Left renal pelvis (tissue), 4 donors: ENCODE measurements around the gene RUBCN. TPM values are rescaled to one million over a fixed set of nuclear protein-coding genes. Genes with fewer than 3 reads are reported as not detected.
A peak's percentile ranks its signal among the peaks of the same experiment; 100 is the strongest.
"Not testable (repeated sequence)": the region's sequence is repeated elsewhere in the genome, so short reads cannot be mapped to it uniquely, and the experiment has no call there.

Source experiments
- DNase-seq, 4 donors: peaks; one replicate each; pipeline ENCODE4 v3.0.0-alpha.2; 2013; ENCODE audit warnings: low read depth in 4 of 4, low spot score in 3 of 4
- polyA plus RNA-seq, 4 donors: library from polyadenylated mRNA; unstranded; fragments of 120-200 nt; gene quantifications; one replicate each; pipeline ENCODE4 v1.2.1, GENCODE V29; 2013; ENCODE audit not compliant: insufficient read length in 4 of 4

Gene RUBCN
- polyA plus RNA-seq, 4 donors, result 11.3 to 16.0 (median 12.7) TPM

- not testable (repeated sequence) for DNase-seq
These were observed 75.4 kb downstream of the RUBCN start for GRCh38 chr3:197661234-197661834.

DNA sequence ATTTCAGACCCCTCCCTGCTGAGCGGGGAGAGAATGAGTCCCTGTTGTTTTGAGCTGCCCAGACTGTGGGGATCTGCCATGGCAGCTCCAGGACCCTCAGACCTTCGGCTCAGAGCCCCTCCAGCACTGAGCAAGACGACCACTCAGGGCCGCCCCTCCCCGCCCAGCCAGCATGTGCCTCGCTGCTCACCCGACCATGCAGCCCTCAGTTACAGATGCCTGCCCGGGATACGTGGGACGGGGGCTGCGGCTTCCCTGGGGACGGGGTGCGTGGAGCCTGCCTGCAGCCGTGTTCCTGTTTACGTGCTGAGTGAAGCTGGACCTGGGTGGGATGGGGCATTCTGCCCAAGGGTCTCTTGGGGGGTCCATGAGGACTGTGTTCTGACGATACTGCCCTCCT is 77.0 kb downstream of the RUBCN start:
- not testable (repeated sequence) for DNase-seq

GRCh38 chr3:197659144-197659543 is 77.6 kb downstream of the RUBCN start:
- not testable (repeated sequence) for DNase-seq

GRCh38 chr3:197658706-197659105 is 78.0 kb downstream of the RUBCN start:
- DNase-seq, result not testable (repeated sequence)

- DNase-seq, result not testable (repeated sequence)
These were observed 79.0 kb downstream of the RUBCN start for GRCh38 chr3:197657541-197658292.

DNA sequence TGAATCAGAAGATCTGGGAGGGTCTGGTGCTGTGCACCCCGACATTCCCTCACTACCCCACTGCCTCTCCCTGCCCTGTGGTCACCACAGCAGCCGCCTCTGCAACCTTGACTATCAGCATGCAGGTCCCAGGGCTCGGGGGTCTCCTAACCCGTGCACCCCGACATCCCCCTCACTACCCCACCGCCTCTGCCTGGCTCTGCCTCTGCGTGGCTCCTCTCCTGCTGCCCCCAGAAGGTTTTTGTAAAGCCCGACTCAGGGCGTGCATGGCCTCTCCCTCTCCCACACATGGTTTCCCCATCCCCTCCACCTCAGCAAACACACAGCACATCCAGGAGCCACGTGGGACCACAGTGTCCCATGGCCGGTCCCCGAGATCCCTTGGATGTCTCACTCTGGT is 79.7 kb downstream of the RUBCN start:
- DNase-seq, result not testable (repeated sequence)

DNA sequence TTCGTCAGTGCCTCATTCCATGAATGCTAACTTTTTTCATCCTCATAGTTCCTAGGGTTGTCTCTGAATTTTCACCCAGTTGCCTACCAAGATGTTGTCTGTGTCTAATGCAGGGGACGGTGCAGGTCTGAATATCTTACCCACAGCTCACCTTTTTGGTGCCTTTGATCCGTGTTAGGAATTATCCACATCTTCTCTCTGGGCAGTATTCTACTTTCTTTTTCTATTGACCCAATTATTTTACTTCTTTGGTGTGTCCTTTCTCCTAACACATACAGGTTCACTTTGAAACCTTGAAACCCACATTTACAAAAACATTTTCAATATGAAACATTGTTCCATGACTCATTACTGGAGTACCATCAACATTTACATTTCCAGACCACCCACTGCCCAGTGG is 80.6 kb downstream of the RUBCN start:
- not testable (repeated sequence) for DNase-seq

DNA sequence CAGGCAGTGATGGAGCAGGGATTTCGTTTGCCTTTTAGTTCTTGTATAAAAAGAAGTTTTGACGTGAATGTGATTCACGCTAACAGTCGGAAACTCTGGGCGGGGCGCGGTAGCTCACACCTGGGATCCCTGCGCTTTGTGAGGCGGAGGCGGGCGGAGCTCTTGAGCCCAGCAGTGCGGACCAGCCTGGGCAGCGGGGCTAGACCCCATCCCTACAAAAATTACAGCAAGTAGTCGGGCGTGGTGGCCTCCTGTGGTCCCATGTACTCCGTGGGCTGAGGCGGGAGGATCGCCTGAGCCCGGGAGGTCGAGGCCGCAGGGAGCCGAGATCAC is 81.7 kb downstream of the RUBCN start:
- not testable (repeated sequence) for DNase-seq

DNA sequence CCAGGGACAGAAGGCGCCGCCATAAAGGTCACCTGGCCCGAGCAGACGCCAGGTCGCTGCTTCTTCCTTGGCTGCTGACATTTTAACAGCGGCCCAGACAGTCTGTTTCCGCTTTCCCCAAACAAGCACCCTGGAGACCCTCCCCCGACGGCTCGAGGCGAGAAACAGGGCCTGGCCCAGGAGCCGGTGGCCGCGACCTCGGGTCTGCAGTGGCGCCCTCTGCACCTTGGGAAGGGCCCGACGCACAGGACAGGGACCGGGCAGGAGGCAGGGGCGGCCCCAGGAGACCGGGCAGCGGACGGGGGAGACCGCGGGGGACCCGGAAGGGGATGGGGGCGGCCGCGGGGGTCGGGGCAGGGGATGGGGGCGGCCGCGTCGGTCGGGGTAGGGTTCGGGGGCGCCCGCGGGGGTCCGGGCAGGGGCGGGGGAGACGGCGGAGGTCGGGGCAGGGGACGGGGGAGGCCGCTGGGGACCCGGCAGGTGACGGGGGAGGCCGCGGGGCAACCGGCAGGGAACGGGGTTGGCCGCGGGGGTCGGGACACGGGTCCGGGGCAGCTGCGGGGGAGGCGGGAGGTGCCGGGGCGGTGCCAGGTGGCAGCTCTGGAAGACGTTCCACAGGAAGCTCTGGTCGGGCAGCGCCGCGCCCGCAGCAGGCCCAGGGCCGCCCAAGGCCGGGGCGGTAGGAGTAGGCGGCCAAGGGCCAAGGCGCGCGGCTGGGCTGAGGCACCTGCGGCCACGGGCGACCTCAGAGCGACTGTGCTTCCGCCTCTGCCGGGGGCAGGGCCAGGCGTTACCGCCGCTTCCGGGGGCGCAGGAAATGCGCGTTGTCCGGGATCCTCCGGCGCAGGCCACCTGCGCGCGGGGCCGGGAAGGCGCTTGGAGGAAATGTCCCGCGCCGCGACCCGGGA is 82.4 kb downstream of the RUBCN start:
- not testable (repeated sequence) for DNase-seq

DNA sequence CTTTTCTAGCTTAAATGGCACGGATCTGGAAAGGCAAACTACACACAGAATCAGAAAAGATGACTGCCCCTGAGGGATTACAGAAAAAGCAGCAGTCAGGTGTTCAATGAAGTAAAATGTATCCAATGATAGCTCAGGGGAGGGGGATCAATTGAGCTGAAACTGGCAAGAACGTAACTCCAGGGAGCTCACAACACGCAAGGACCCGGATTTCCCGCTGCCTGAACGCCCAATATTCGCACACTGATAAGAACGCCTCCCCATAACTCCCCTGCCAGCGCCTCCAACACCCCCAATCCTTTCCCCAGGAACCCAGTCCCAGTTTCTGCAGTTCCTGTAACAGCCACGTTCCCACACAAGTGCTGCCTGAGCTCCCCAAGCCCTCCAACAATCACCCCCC is 83.8 kb downstream of the RUBCN start:
- DNase-seq, result not testable (repeated sequence)

DNA sequence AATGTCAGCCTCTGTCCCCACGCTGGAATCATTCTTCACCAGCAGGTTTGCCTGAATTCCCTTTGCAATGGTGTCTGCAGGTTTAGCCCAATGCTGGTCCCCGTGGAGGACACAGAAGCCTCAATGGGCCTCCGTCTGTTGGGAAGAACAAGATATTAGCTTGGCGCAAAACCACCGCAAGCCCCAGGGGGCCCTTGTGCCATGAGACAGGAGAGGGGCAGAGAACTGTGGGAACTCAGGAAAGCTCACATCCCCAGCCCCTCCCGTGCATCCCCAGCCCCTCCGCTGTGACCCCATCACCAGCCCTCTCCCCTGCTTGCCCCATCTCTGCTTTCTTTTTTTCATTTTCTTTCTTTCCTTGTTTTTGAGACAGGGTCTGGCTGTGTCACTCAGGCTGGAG is 89.1 kb downstream of the RUBCN start:
- DNase-seq, result not testable (repeated sequence)

- DNase-seq, result not testable (repeated sequence)
These were observed 89.5 kb downstream of the RUBCN start for GRCh38 chr3:197647191-197647590.

DNA sequence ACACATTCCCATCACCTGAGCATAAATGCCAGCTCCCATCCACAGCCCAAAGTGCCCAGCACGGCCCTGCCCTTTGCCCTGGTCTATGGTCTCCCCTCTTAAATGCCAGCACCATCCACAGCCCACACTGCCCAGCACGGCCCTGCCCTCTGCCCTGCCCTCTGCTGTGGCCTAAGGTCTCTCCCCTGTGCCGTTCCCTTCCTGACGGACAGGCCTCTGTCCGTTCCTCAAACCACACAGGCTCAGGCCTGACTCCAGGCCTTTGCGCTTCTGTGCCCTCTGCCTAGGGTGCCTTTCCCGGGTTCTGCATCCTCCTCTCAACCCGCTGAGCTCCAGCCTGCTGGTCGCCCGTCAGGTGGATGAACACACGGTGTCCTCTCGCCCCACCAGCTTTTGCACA is 90.4 kb downstream of the RUBCN start:
- not testable (repeated sequence) for DNase-seq

DNA sequence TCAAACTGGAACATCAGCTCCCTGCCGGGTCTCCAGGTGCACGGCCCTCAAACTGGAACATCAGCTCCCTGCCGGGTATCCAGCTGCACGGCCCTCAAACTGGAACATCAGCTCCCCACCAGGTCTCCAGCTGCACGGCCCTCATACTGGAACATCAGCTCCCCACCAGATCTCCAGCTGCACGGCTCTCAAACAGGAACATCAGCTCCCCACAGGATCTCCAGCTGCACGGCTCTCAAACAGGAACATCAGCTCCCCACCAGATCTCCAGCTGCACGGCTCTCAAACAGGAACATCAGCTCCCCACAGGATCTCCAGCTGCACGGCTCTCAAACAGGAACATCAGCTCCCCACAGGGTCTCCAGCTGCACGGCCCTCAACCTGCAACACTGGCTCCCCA is 99.1 kb downstream of the RUBCN start:
- not testable (repeated sequence) for DNase-seq

- DNase-seq, result not testable (repeated sequence)
These were observed 104.7 kb downstream of the RUBCN start for GRCh38 chr3:197631989-197632388.

DNA sequence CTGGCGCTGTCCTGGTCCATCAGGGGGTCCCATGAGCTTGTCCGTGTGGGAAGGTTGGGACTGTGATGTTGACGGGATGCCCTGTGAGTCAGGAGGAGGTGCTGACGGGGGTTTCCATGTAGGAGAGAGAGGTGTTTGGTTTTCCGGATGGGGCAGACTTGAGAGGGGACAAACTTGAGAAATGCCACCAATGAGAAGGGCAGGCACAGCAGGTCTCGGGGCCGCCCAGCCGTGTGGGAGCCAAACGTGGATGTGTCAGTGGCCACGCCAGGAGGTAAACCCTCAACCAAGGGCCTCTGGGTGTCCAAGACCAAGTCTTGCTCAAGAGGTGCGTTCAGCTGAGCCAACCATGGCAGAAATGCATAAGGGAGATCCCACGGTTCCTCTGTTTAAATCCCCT is 105.9 kb downstream of the RUBCN start:
- not testable (repeated sequence) for DNase-seq

DNA sequence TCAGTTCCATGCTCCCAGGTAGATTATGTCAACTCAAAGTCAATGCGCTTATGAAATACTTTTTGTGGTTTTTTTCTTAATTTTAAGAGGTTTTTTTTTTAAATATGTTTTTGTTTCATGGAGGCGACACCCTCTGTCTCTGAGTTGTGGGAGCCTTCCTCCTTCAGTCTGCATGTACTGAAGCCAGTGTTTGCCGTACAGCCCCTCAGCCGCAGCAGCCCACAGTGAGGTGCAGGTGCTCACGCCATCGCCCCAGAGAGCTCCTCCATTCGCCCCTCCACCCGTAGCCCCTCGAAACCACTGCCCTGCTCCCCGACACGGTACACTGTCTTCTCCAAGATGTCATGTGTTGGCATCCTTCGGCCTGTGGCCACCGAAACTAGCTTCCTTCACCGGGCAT is 107.4 kb downstream of the RUBCN start:
- DNase-seq, result not testable (repeated sequence)

DNA sequence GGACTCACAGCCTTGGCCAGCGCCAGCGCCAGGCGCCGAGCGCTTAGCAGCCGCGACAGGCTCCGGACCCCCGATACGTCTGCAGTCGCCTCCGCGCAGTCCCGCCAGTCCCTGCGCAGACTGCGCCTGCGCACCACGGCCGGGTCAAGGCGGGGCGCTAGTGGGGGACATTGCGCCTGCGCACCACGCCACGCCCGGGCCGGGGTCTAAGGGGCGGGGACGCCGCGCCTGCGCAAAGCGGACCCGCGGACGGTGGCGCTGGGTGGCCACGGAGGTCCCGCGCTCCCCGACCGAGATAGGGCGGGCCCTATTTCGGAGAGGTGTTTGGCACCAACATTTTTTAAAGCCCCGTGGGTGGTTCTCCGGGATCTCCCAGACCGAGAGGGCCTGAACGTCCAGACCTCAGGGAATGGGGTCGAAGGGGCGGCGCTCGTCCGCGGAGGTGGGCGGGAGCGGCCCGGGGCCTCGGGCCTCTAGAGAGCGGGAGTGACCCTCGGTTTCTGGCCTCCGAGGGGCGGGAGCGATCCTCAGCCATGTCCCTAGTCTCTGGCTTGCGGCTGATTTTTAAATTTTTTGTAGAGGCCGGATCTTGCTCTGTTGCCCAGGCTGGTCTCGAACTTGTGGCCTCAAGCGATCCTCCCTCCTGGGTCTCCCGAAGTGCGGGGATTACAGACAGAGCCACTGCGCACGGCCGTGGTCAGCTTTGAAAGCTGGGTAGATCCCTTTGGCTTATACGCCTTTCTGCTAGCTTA is 108.8 kb downstream of the RUBCN start:
- DNase-seq, result peak; percentile 62 to 67 (median 66)

DNA sequence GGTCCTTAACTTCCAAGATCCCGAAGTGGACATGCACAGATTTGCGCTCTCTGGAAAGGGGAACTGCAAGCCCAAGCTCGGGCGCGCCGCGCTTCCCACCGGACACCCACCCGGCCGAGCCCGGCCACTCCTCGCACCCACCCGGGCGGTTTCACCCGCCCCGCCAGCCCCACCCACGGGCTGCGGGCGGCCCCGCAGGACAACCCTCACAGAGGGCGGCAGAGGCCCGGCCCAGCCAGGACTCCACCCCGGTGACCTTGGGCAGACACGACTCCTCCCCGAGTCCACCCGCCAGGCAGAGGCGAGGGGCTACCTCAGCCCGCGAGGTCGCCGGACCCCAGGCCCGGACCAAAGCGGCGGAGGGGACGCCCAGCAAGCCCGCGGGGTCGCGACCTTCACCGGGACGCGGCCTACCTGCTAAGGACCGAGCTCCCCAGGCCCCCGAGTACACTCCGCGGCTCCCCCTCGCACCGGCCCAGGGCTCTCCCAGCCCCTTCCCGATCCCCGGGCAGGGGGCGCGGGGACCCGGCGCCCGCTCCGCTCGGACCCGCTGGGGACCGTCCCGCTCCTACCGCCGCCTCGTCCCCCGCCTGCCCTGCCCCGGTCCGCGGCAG is 109.4 kb downstream of the RUBCN start:
- not testable (repeated sequence) for DNase-seq
